Neural progenitor cell (in vitro differentiated cells): Measurements from ENCODE around the gene SPTSSB.

Experiments
- EZH2 ChIP-seq: fragments of 200-600 bp; sonication (generic); IDR thresholded peaks from 2 replicates; pipeline ENCODE4 v1.6.1; 2017; ENCODE audit warnings: antibody characterized with exemption, mild to moderate bottlenecking, moderate library complexity
- EZH2phosphoT487 ChIP-seq: fragments of 200-600 bp; sonication (generic); IDR thresholded peaks from 2 replicates; pipeline ENCODE4 v1.6.1; 2017; ENCODE audit warnings: antibody characterized with exemption
- TF ChIP-seq, protein P1 (sequence below): fragments of 200-600 bp; sonication (generic); IDR thresholded peaks from 2 replicates; pipeline ENCODE4 v1.5.1; 2017; ENCODE audit warnings: antibody characterized with exemption, mild to moderate bottlenecking

DNA sequence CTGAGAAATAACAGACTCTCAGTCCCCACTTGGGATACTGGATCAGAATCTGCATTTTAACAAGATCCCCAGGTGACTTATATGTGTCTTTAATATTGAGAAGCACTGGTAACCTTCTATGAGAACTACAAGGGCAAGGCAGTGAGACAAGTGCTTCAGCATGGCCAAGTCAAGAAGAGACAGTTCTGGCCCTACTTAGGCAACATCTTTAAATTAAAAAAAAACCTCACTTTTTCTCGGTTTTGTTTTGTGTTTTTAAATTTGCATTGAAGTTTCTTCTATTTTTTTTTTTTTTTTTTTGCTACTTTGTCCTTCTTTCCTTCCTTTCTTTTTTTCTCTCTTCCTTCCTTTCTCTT lies 42.5 kb upstream of the SPTSSB start:
- TF ChIP-seq, protein P1, sequence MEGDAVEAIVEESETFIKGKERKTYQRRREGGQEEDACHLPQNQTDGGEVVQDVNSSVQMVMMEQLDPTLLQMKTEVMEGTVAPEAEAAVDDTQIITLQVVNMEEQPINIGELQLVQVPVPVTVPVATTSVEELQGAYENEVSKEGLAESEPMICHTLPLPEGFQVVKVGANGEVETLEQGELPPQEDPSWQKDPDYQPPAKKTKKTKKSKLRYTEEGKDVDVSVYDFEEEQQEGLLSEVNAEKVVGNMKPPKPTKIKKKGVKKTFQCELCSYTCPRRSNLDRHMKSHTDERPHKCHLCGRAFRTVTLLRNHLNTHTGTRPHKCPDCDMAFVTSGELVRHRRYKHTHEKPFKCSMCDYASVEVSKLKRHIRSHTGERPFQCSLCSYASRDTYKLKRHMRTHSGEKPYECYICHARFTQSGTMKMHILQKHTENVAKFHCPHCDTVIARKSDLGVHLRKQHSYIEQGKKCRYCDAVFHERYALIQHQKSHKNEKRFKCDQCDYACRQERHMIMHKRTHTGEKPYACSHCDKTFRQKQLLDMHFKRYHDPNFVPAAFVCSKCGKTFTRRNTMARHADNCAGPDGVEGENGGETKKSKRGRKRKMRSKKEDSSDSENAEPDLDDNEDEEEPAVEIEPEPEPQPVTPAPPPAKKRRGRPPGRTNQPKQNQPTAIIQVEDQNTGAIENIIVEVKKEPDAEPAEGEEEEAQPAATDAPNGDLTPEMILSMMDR = no peak
- TF ChIP-seq EZH2 = no peak
- TF ChIP-seq EZH2phosphoT487 = no peak
